Effector memory CD4-positive, alpha-beta T cell (primary cell): ENCODE data around the gene DARS1.

Experiments used
- DNase-seq, 3 donors: peaks; one replicate each; pipeline ENCODE4 v3.0.0-alpha.2; 2020
- H3K27ac ChIP-seq: 2 replicates; pipeline ENCODE4 v1.7.0; 2013; ENCODE audit warnings: mild to moderate bottlenecking, low read length, moderate library complexity; ENCODE audit not compliant: insufficient read depth, poor library complexity, severe bottlenecking
- H3K27me3 ChIP-seq: replicated peaks from 2 replicates; pipeline ENCODE4 v1.7.0; 2013; ENCODE audit warnings: mild to moderate bottlenecking, low read length; ENCODE audit not compliant: insufficient read depth, control insufficient read depth, poor library complexity, severe bottlenecking
- H3K36me3 ChIP-seq: 2 replicates; pipeline ENCODE4 v1.7.0; 2013; ENCODE audit warnings: mild to moderate bottlenecking, low read length, moderate library complexity; ENCODE audit not compliant: control insufficient read depth, insufficient read depth
- H3K4me1 ChIP-seq: 2 replicates; pipeline ENCODE4 v1.7.0; 2013; ENCODE audit warnings: low read length, mild to moderate bottlenecking; ENCODE audit not compliant: control insufficient read depth, insufficient read depth, poor library complexity, severe bottlenecking
- H3K4me3 ChIP-seq: 2 replicates; pipeline ENCODE4 v1.7.0; 2013; ENCODE audit warnings: low read length, low read depth, mild to moderate bottlenecking; ENCODE audit not compliant: insufficient read depth, poor library complexity, severe bottlenecking
- H3K9me3 ChIP-seq: 2 replicates; pipeline ENCODE4 v1.7.0; 2013; ENCODE audit warnings: mild to moderate bottlenecking, low read length, moderate library complexity; ENCODE audit not compliant: control insufficient read depth

DARS1 gene

GRCh38 chr2:136017786-136018185 is 32.4 kb upstream of the DARS1 start:
- Histone ChIP-seq H3K9me3 (no peaks in the 10 kb centered on the region), H3K27me3 (no peaks in the 10 kb centered on the region), H3K4me1 (no peaks in the 10 kb centered on the region), H3K36me3 (no peaks in the 10 kb centered on the region), H3K4me3 (no peak overlapping the region), H3K27ac (no peak overlapping the region)
- no peak for DNase-seq

- DNase-seq, result no peak
- no peaks in the 10 kb centered on the region for H3K36me3 ChIP-seq
- no peak overlapping the region for H3K27ac ChIP-seq
- no peaks in the 10 kb centered on the region for H3K9me3 ChIP-seq
- no peaks in the 10 kb centered on the region for H3K4me1 ChIP-seq
- H3K4me3 ChIP-seq, result no peak overlapping the region
- no peaks in the 10 kb centered on the region for H3K27me3 ChIP-seq
Measured at GRCh38 chr2:136016836-136017235, 31.4 kb upstream of the DARS1 start.

- no peak overlapping the region for H3K27ac ChIP-seq
- no peaks in the 10 kb centered on the region for H3K4me1 ChIP-seq
Measured at GRCh38 chr2:136016427-136016826, 31.0 kb upstream of the DARS1 start.

GRCh38 chr2:136015699-136016098 is 30.3 kb upstream of the DARS1 start:
- Histone ChIP-seq H3K27me3 (no peaks in the 10 kb centered on the region), H3K9me3 (no peaks in the 10 kb centered on the region), H3K27ac (no peak overlapping the region), H3K36me3 (no peaks in the 10 kb centered on the region), H3K4me3 (no peak overlapping the region), H3K4me1 (no peaks in the 10 kb centered on the region)
- DNase-seq, result no peak

More at GRCh38 chr2:136016427-136016826, 31.0 kb upstream of the DARS1 start:
- H3K4me3 ChIP-seq, result no peak overlapping the region
- H3K27me3 ChIP-seq, result no peaks in the 10 kb centered on the region
- no peaks in the 10 kb centered on the region for H3K36me3 ChIP-seq
- H3K9me3 ChIP-seq, result no peaks in the 10 kb centered on the region
- no peak for DNase-seq

GRCh38 chr2:136014411-136014810 is 29.0 kb upstream of the DARS1 start:
- no peak overlapping the region for H3K4me3 ChIP-seq
- no peak overlapping the region for H3K27ac ChIP-seq
- H3K4me1 ChIP-seq, result no peaks in the 10 kb centered on the region

GRCh38 chr2:136013955-136014354 is 28.5 kb upstream of the DARS1 start:
- no peaks in the 10 kb centered on the region for H3K36me3 ChIP-seq
- H3K4me3 ChIP-seq, result no peak overlapping the region
- no peak for DNase-seq

More at GRCh38 chr2:136014411-136014810, 29.0 kb upstream of the DARS1 start:
- Histone ChIP-seq H3K9me3 (no peaks in the 10 kb centered on the region), H3K27me3 (no peaks in the 10 kb centered on the region), H3K36me3 (no peaks in the 10 kb centered on the region)
- no peak for DNase-seq

GRCh38 chr2:136013136-136013685 is 27.8 kb upstream of the DARS1 start:
- DNase-seq, result no peak
- H3K4me3 ChIP-seq, result no peak overlapping the region
- H3K36me3 ChIP-seq, result no peaks in the 10 kb centered on the region
- H3K9me3 ChIP-seq, result no peaks in the 10 kb centered on the region
- no peaks in the 10 kb centered on the region for H3K27me3 ChIP-seq
- H3K4me1 ChIP-seq, result no peaks in the 10 kb centered on the region
- no peak overlapping the region for H3K27ac ChIP-seq

More at GRCh38 chr2:136013955-136014354, 28.5 kb upstream of the DARS1 start:
- Histone ChIP-seq H3K4me1 (no peaks in the 10 kb centered on the region), H3K27ac (no peak overlapping the region), H3K27me3 (no peaks in the 10 kb centered on the region), H3K9me3 (no peaks in the 10 kb centered on the region)

GRCh38 chr2:136012315-136012714 is 26.9 kb upstream of the DARS1 start:
- H3K9me3 ChIP-seq, result no peaks in the 10 kb centered on the region
- no peaks in the 10 kb centered on the region for H3K27me3 ChIP-seq
- DNase-seq, result no peak
- H3K36me3 ChIP-seq, result no peaks in the 10 kb centered on the region
- peaks cover 4% of the 10 kb centered on the region for H3K4me1 ChIP-seq
- H3K4me3 ChIP-seq, result no peak overlapping the region
- H3K27ac ChIP-seq, result no peak overlapping the region

- no peak overlapping the region for H3K4me3 ChIP-seq
- no peaks in the 10 kb centered on the region for H3K9me3 ChIP-seq
- H3K27me3 ChIP-seq, result no peaks in the 10 kb centered on the region
- no peaks in the 10 kb centered on the region for H3K36me3 ChIP-seq
- H3K4me1 ChIP-seq, result peaks cover 4% of the 10 kb centered on the region
- no peak overlapping the region for H3K27ac ChIP-seq
- DNase-seq, result no peak
Measured at GRCh38 chr2:136010126-136010525, 24.7 kb upstream of the DARS1 start.

GRCh38 chr2:136008205-136008865 is 22.9 kb upstream of the DARS1 start:
- Histone ChIP-seq H3K4me1 (peaks cover 10% of the 10 kb centered on the region), H3K36me3 (no peaks in the 10 kb centered on the region), H3K4me3 (no peak overlapping the region), H3K9me3 (no peaks in the 10 kb centered on the region), H3K27ac (peak overlapping the region; percentile 42), H3K27me3 (no peaks in the 10 kb centered on the region)
- peak; percentile 41 to 63 (median 48) for DNase-seq
